Femur (tissue), 1 donor: Measurements from ENCODE around the gene CIP2A.

Source experiments
- DNase-seq: peaks from one replicate; pipeline ENCODE4 v3.0.0-alpha.2; 2017

The CIP2A gene

DNA sequence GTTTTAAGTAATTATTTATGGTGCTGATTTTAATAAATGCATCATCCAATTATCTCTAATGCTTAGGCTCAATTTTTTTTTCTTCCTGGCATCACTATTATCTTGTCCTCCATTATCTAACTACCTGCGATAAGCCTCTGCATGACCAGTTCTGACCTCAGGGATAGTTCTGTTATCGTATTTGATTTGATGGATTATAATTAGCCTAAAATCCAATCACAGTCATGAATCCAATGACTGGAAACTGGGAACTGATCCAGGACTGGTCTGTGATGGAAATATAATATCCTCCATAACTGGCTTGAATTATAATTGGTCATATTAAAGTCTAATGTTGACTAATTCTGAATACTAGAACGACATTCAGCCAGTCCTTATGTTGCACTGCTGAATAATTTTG lies 80.0 kb downstream of the CIP2A start:
- DNase-seq: no peak

DNA sequence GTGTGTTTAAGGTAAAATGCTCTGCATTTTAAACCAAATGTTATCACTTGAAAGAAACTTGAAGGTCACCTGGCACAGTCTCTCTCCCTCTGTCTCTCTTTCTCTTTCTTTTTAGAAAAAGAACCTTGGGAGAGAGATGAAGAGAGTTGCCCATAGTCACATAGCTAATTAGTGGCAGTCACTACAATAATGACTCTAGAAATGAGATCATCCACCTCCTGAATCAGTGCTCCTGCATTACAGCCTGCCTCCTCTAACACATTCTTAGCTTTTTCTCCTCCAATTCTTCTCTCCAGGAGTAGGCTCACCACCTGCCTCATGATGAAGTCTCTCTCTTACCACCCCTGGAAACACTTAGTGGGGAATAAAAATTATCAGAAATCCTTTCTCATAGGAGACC lies 81.3 kb downstream of the CIP2A start:
- no peak for DNase-seq

DNA sequence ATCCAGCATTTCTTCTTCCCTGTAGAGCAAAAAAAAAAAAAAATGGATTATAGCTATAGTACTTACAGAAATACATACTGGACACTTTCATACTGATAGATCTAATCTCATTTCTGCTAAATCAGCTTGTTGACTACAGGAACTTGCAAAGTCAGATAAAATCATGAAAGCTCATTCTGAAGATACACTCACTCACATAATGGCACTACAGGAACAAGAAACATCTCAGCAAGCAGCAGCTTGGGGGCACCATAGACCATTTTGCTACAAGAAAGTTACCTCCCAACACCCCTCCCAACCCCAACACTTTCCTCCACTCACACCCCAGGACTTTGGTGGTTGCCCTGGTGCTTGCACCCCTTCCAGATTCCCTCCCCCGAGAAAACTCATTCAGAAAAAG lies 83.4 kb downstream of the CIP2A start:
- no peak for DNase-seq

DNA sequence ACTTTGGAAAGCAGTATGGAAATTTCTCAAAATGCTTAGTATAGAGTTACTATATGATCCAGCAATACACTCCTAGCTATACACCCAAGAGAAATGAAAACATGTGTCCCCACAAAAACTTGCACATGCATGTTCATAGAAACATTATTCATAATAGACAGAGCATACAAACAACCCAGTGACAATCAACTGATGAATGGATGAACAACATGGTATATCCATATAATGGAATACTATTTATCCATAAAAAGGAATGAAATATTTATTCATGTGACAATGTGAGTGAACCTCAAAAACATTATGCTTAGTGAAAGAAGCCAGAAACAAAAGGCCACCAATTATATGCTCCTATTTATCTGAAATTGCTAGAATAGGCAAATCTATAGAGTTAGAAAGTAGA lies 85.5 kb downstream of the CIP2A start:
- DNase-seq: no peak

DNA sequence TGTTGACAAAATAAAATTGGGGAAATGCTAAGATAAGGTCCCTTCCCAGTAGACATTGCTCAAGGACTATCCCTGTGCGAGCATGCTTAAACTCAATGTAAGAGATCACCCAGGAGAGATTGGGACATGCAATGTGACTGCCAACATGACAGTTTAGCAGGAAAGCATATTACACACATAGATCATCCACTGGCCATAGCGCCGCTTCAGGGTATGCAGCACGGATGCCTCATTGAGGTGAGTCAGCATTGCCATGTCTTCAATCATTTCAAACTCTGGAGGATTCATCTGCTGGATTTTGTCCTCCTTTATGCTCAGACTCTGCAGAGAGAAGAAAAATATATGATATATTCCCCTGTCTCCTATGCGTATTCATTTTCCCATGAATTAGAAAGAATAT lies 87.7 kb downstream of the CIP2A start:
- no peak for DNase-seq

DNA sequence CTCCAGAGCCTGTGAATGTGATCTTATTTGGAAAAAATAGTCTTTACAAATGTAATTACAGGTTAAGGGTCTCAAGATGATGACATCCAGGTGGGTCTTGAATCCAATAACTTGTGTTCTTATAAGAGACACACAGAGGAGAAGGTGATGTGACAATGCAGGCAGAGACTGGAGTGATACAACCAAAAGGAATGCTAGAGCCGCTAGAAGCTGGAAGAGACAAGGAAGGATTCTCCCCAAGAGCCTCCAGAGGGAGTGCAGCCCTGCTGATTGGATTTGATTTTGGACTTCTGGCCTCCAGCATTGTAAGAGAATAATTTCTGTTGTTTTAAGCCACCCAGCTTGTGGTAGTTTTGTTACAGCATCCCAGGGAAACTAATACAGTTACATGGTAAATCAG lies 88.5 kb downstream of the CIP2A start:
- DNase-seq: no peak
